GM19351 (cell line): Measurements from ENCODE around the gene GBGT1.
A peak's percentile ranks its signal among the peaks of the same experiment; 100 is the strongest.

Experiments used
- ATAC-seq: cut with Tn5 transposase; IDR thresholded peaks from one replicate; pipeline ENCODE4 v1.9.1; 2021; ENCODE audit warnings: mild to moderate bottlenecking, moderate library complexity; ENCODE audit not compliant: unreplicated experiment

Gene GBGT1

GRCh38 chr9:133117271-133118178 lies 46.2 kb downstream of the GBGT1 start:
- ATAC-seq: no peak

- no peak for ATAC-seq
Measured at GRCh38 chr9:133116346-133117231, 47.1 kb downstream of the GBGT1 start.

GRCh38 chr9:133115604-133116345 lies 47.9 kb downstream of the GBGT1 start:
- peak; percentile 79 for ATAC-seq

GRCh38 chr9:133114886-133115603 lies 48.7 kb downstream of the GBGT1 start:
- ATAC-seq: no peak

GRCh38 chr9:133113949-133114885 lies 49.5 kb downstream of the GBGT1 start:
- no peak for ATAC-seq

- no peak for ATAC-seq
Measured at GRCh38 chr9:133113163-133113948, 50.4 kb downstream of the GBGT1 start.

GRCh38 chr9:133112663-133113026 lies 51.1 kb downstream of the GBGT1 start:
- ATAC-seq: no peak

- ATAC-seq: no peak
Measured at GRCh38 chr9:133111808-133112662, 51.7 kb downstream of the GBGT1 start.

GRCh38 chr9:133109931-133110650 lies 53.6 kb downstream of the GBGT1 start:
- ATAC-seq: no peak

GRCh38 chr9:133108794-133109641 lies 54.7 kb downstream of the GBGT1 start:
- no peak for ATAC-seq

GRCh38 chr9:133107961-133108793 lies 55.5 kb downstream of the GBGT1 start:
- no peak for ATAC-seq

GRCh38 chr9:133107245-133107722 lies 56.4 kb downstream of the GBGT1 start:
- no peak for ATAC-seq

GRCh38 chr9:133106511-133107244 lies 57.0 kb downstream of the GBGT1 start:
- ATAC-seq: no peak

GRCh38 chr9:133105461-133105770 lies 58.3 kb downstream of the GBGT1 start:
- no peak for ATAC-seq
